Panc1 (cell line): ENCODE data around the gene ERVFRD-1. TPM values are rescaled to one million over a fixed set of nuclear protein-coding genes. Genes with fewer than 3 reads are reported as not detected.

Source experiments
- ATAC-seq: fragments of 200-7000 bp; cut with Tn5 transposase; 2 replicates; pipeline ENCODE4 v1.9.1; 2020; ENCODE audit warnings: mild to moderate bottlenecking, moderate library complexity
- BruUV-seq: library from RNA; stranded (reverse); fragments of 400-500 nt; replicated peaks from 2 replicates; lab custom pipeline; 2021; lab: Mats Ljungman, UMichigan
- CTCF ChIA-PET: fragments of 300-600 bp; sonication (Branson Sonifier 250); formaldehyde crosslinking; loops from one replicate; lab custom pipeline; 2022; ENCODE audit warnings: antibody characterized with exemption; lab: Charles Lee
- POLR2A ChIA-PET: fragments of 300-600 bp; sonication (Branson Sonifier 250); formaldehyde crosslinking; loops from one replicate; lab custom pipeline; 2022; ENCODE audit warnings: antibody characterized with exemption; lab: Charles Lee
- DNase-seq: peaks from one replicate; pipeline ENCODE4 v3.0.0-alpha.2; 2010; ENCODE audit warnings: low read depth, low spot score
- H3K27ac ChIP-seq: 2 replicates; pipeline ENCODE4 v1.5.1; 2011; ENCODE audit warnings: mild to moderate bottlenecking, low read length, inconsistent platforms
- H3K27me3 ChIP-seq: fragments of 200-500 bp; sonication (Bioruptor generic); 2 replicates; pipeline ENCODE4 v1.6.0; 2014; ENCODE audit warnings: low read length, inconsistent platforms; ENCODE audit not compliant: control insufficient read depth, insufficient read depth
- H3K36me3 ChIP-seq: fragments of 200-500 bp; sonication (Bioruptor generic); 2 replicates; pipeline ENCODE4 v1.5.1; 2014; ENCODE audit warnings: inconsistent platforms, mild to moderate bottlenecking, low read length, moderate library complexity; ENCODE audit not compliant: control insufficient read depth, insufficient read depth
- H3K4me1 ChIP-seq: 2 replicates; pipeline ENCODE4 v1.5.1; 2011; ENCODE audit warnings: inconsistent platforms, mild to moderate bottlenecking, low read length, moderate library complexity; ENCODE audit not compliant: control insufficient read depth, insufficient read depth
- H3K4me3 ChIP-seq, 2 experiments: 2 replicates each; pipeline ENCODE4 v1.5.1; 2011 to 2012; ENCODE audit warnings: low read depth in 2 of 2, low read length in 2 of 2, mild to moderate bottlenecking in 2 of 2, inconsistent platforms in 1 of 2, moderate library complexity in 1 of 2
- H3K9me3 ChIP-seq: fragments of 200-500 bp; sonication (Bioruptor generic); 2 replicates; pipeline ENCODE4 v1.5.1; 2014; ENCODE audit warnings: low read depth, mild to moderate bottlenecking, inconsistent platforms, low read length, moderate library complexity; ENCODE audit not compliant: control insufficient read depth, insufficient read depth
- CTCF ChIP-seq: fragments of 450-650 bp; IDR thresholded peaks from 2 replicates; pipeline ENCODE4 v1.5.1; 2017; ENCODE audit warnings: mild to moderate bottlenecking
- POLR2AphosphoS5 ChIP-seq: IDR thresholded peaks from 2 replicates; pipeline ENCODE4 v1.6.1; 2012; ENCODE audit warnings: mild to moderate bottlenecking, low read depth, low read length, moderate library complexity
- REST ChIP-seq, 2 experiments: IDR thresholded peaks; 2 replicates each; pipeline ENCODE4 v1.6.1; 2011 to 2012; ENCODE audit warnings: low read depth in 2 of 2, control low read depth in 1 of 2, low read length in 1 of 2, mild to moderate bottlenecking in 1 of 2, moderate library complexity in 1 of 2; ENCODE audit not compliant: insufficient read depth in 1 of 2
- SIN3A ChIP-seq: IDR thresholded peaks from 2 replicates; pipeline ENCODE4 v1.6.1; 2012; ENCODE audit warnings: low read depth, mild to moderate bottlenecking, low read length, moderate library complexity, borderline replicate concordance; ENCODE audit not compliant: insufficient read depth
- TCF7L2 ChIP-seq: IDR thresholded peaks from 2 replicates; pipeline ENCODE4 v1.6.1; 2011; ENCODE audit warnings: mild to moderate bottlenecking, low read depth, low read length, inconsistent platforms
- in situ Hi-C: cut with HindIII; loops from 2 replicates; pipeline ENCODE4 v1.10.0; 2016; ENCODE audit warnings: low sequenced_read_pairs, low pct_unique_long_range_greater_than_20kb
- intact Hi-C: fragments of 100-400 bp; cut with micrococcal nuclease; formaldehyde crosslinking; loops from one replicate; pipeline ENCODE4 v1.10.0; 2022; ENCODE audit not compliant: unreplicated experiment
- total RNA-seq: library from RNA; stranded (reverse); gene quantifications from one replicate; pipeline ENCODE4 v1.2.1, GENCODE V29; 2021; ENCODE audit not compliant: unreplicated experiment

Gene ERVFRD-1
- total RNA-seq, 1 experiment from 2014 or later = not detected

- Histone ChIP-seq H3K27me3 (no peaks in the 10 kb centered on the region), H3K27ac (peak overlapping the region; percentile 83), H3K4me3 (peak overlapping the region; percentile 69 to 87), H3K4me1 (peaks cover 13% of the 10 kb centered on the region), H3K9me3 (no peaks in the 10 kb centered on the region), H3K36me3 (no peaks in the 10 kb centered on the region)
- CTCF ChIA-PET = no interaction called here
- no TSS peak for BruUV-seq
- no peak for TF ChIP-seq TCF7L2
- no peak for TF ChIP-seq REST (IDR thresholded peaks at IDR 0.05; ENCODE audit: insufficient read depth in 1 of 2, low read depth in 2 of 2, low read length in 1 of 2)
- TF ChIP-seq SIN3A = no peak
- TF ChIP-seq POLR2AphosphoS5 = no peak
- TF ChIP-seq CTCF = no peak
- in situ Hi-C loops = no loop called here
- POLR2A ChIA-PET = no interaction called here
- ATAC-seq = peak; percentile 17
- intact Hi-C loops = no loop called here
- no peak for DNase-seq
Measured at GRCh38 chr6:11093376-11093625, 18.2 kb downstream of the ERVFRD-1 start.

- POLR2A ChIA-PET = no interaction called here
Measured at GRCh38 chr6:11092668-11093375, 18.7 kb downstream of the ERVFRD-1 start.

More at GRCh38 chr6:11092668-11093375, 18.7 kb downstream of the ERVFRD-1 start:
- Histone ChIP-seq H3K27ac (peak overlapping the region; percentile 83), H3K4me3 (peak overlapping the region; percentile 69 to 87), H3K36me3 (no peaks in the 10 kb centered on the region), H3K4me1 (peaks cover 13% of the 10 kb centered on the region), H3K27me3 (no peaks in the 10 kb centered on the region), H3K9me3 (no peaks in the 10 kb centered on the region)
- BruUV-seq = no TSS peak
- CTCF ChIA-PET = no interaction called here
- in situ Hi-C loops = no loop called here
- TF ChIP-seq REST (IDR thresholded peaks at IDR 0.05; ENCODE audit: insufficient read depth in 1 of 2, low read depth in 2 of 2, low read length in 1 of 2) (no peak), TCF7L2 (no peak), CTCF (no peak), SIN3A (no peak), POLR2AphosphoS5 (no peak)
- ATAC-seq (peak; percentile 33), DNase-seq (no peak)
- intact Hi-C loops = no loop called here
